NT2/D1 (cell line): ENCODE results near the gene RNASEH1.

ENCODE experiments used
- DNase-seq: peaks from one replicate; pipeline ENCODE4 v3.0.0-alpha.2; 2011; ENCODE audit warnings: low read depth, low spot score
- H3K27me3 ChIP-seq: 2 replicates; pipeline ENCODE4 v1.6.0; 2011; ENCODE audit warnings: mild to moderate bottlenecking; ENCODE audit not compliant: insufficient read length, insufficient read depth
- H3K36me3 ChIP-seq: 2 replicates; pipeline ENCODE4 v1.6.1; 2011; ENCODE audit warnings: mild to moderate bottlenecking, low read length, mixed read lengths; ENCODE audit not compliant: insufficient read depth, insufficient read length
- H3K4me1 ChIP-seq: 2 replicates; pipeline ENCODE4 v1.5.1; 2011; ENCODE audit not compliant: insufficient read depth, insufficient read length
- H3K4me3 ChIP-seq: 2 replicates; pipeline ENCODE4 v1.5.1; 2011; ENCODE audit warnings: low read depth; ENCODE audit not compliant: insufficient read length
- H3K9ac ChIP-seq: 2 replicates; pipeline ENCODE4 v1.6.0; 2011; ENCODE audit warnings: low read depth; ENCODE audit not compliant: insufficient read length
- H3K9me3 ChIP-seq: 2 replicates; pipeline ENCODE4 v1.5.1; 2011; ENCODE audit warnings: mild to moderate bottlenecking, low read length; ENCODE audit not compliant: insufficient read depth
- SUZ12 ChIP-seq: IDR thresholded peaks from 2 replicates; pipeline ENCODE4 v1.6.1; 2011; ENCODE audit not compliant: insufficient read length, insufficient read depth; ENCODE audit errors: extremely low read depth
- YY1 ChIP-seq: IDR thresholded peaks from 2 replicates; pipeline ENCODE4 v1.6.1; 2011; ENCODE audit not compliant: insufficient read length, insufficient read depth
- ZNF274 ChIP-seq: IDR thresholded peaks from 2 replicates; pipeline ENCODE4 v1.6.1; 2011; ENCODE audit warnings: mild to moderate bottlenecking, low read depth, low read length

Gene RNASEH1

GRCh38 chr2:3565117-3565516 is 7.0 kb upstream of the RNASEH1 start:
- Histone ChIP-seq H3K36me3 (peaks cover 27% of the 10 kb centered on the region), H3K4me1 (no peaks in the 10 kb centered on the region)

DNA sequence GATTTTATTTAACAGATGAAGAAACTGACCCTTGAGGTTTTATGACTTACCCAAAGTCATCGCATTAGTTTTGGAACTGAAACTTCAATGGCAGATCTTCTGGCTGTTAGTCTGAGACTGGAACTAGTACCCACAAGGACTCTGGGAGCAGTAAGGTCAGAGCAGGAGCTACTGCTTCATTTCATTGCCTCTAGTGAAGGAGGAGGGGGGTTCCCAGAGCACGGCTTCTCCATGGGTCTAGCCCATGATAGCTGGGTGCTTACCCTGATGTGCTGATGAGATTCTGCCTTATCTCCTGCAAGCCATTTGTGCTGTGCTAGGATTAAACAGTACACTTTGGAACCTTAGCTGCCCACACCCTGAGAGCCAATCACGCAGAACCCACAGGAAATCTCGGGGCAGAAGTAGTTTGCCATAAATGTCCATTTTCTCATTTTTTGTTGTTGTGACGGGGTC is 5.4 kb upstream of the RNASEH1 start:
- Histone ChIP-seq H3K4me1 (no peaks in the 10 kb centered on the region), H3K27me3 (no peaks in the 10 kb centered on the region), H3K36me3 (peaks cover 30% of the 10 kb centered on the region), H3K9ac (no peak overlapping the region), H3K4me3 (no peak overlapping the region), H3K9me3 (no peaks in the 10 kb centered on the region)
- TF ChIP-seq YY1 (no peak), ZNF274 (no peak), SUZ12 (no peak)
- no peak for DNase-seq

More at GRCh38 chr2:3565117-3565516, 7.0 kb upstream of the RNASEH1 start:
- TF ChIP-seq SUZ12 = no peak
- TF ChIP-seq ZNF274 = no peak
- no peak for TF ChIP-seq YY1
- Histone ChIP-seq H3K9me3 (no peaks in the 10 kb centered on the region), H3K9ac (no peak overlapping the region), H3K27me3 (no peaks in the 10 kb centered on the region), H3K4me3 (no peak overlapping the region)
- no peak for DNase-seq

DNA sequence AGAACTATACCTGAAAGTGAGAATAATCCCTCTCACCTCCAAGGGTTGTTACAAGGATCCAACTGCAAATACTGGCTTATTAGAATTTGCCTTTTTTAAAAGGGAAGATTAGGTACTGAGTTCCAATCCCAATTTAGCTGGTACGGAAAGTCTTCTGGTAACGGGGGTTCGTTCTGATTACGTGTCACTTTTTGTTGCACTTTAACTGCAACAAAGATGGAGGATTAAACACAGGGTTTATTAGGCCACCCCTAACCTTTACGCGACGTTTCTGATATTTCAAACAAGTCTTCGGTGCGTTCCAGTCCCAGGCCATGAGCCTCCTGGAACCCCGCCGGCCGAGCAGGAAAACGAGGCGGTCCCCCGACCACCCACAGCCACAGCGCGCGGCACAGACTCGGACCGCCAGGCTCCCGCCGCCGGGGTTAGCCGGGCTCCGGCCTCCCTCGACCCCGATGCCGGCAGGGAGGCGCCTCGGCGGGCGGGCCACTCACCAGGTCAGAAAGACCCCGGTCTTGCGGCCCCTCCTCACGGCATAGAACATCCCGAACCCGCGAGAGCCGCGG is 411 bp downstream of the RNASEH1 start:
- DNase-seq = no peak
- Histone ChIP-seq H3K27me3 (no peaks in the 10 kb centered on the region), H3K9ac (peak overlapping the region; percentile 95), H3K4me3 (peak overlapping the region; percentile 78), H3K9me3 (no peaks in the 10 kb centered on the region), H3K36me3 (peaks cover 59% of the 10 kb centered on the region), H3K4me1 (no peaks in the 10 kb centered on the region)
- TF ChIP-seq ZNF274 (no peak), SUZ12 (no peak), YY1 (no peak)

DNA sequence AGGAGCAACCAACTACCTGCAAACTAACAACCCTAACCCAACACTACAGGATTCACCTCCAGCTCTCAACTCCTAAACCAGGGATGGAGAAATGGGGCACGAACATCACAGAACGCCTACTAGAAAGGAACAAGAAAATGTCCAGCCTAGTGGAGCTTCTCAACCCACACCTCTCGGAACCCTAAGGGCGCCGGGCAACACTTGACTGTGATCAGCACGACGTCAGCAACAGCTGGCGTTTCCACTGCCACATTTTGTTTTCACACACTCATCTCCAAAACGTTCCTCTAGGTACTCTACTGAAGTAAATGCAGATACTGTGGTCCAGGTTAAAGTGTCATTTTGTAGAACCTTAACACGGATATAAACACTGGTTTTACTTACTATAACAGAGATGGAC is 4.2 kb downstream of the RNASEH1 start:
- DNase-seq = no peak
- Histone ChIP-seq H3K36me3 (peaks cover 71% of the 10 kb centered on the region), H3K9me3 (no peaks in the 10 kb centered on the region), H3K4me3 (no peak overlapping the region), H3K27me3 (no peaks in the 10 kb centered on the region), H3K9ac (no peak overlapping the region), H3K4me1 (no peaks in the 10 kb centered on the region)
- TF ChIP-seq YY1 = no peak
- no peak for TF ChIP-seq SUZ12
- TF ChIP-seq ZNF274 = no peak

- Histone ChIP-seq H3K4me1 (no peaks in the 10 kb centered on the region), H3K4me3 (no peak overlapping the region), H3K36me3 (peaks cover 85% of the 10 kb centered on the region), H3K27me3 (no peaks in the 10 kb centered on the region), H3K9ac (no peak overlapping the region), H3K9me3 (no peaks in the 10 kb centered on the region)
- DNase-seq = no peak
- TF ChIP-seq ZNF274 (no peak), SUZ12 (no peak)
Measured at GRCh38 chr2:3547915-3548314, 10.2 kb downstream of the RNASEH1 start.

DNA sequence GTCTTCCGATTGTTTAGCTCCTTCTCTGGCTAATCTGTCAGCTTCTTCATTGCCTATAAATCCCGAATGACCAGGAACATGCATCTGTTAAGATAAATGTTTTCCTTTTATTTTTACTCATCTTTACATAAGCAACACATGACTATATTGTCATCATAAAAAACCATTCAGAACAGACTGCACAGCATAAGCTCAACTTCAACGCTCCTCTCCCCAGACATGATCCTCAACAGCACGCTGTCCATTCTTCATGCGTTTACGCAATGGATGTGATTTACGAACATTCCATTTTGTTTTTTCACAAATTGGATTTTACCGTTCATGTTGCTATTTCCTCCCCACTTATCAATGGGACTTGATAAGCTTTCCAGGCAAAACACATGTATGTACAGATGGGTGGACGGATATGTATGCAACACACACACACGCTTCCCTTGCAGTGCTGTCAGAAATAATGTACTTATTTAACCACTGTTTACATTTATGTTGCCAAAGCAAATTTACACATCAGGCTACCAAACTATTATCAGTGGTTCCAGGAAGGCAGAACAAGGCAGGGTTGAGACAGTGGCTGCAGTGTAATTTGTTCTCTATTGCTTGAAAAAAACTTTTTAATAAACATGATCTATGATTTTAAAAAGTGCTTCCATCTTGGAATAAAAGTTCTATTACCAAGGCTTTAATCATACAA is 12.2 kb downstream of the RNASEH1 start:
- peaks cover 84% of the 10 kb centered on the region for H3K36me3 ChIP-seq
- no peaks in the 10 kb centered on the region for H3K9me3 ChIP-seq
- no peak overlapping the region for H3K4me3 ChIP-seq
- no peaks in the 10 kb centered on the region for H3K4me1 ChIP-seq
- H3K27me3 ChIP-seq = no peaks in the 10 kb centered on the region
- TF ChIP-seq YY1 (no peak), SUZ12 (no peak), ZNF274 (no peak)
- no peak for DNase-seq
- H3K9ac ChIP-seq = no peak overlapping the region

- no peak for TF ChIP-seq SUZ12
- no peak for TF ChIP-seq ZNF274
- TF ChIP-seq YY1 = no peak
- Histone ChIP-seq H3K4me3 (no peak overlapping the region), H3K9me3 (no peaks in the 10 kb centered on the region), H3K36me3 (peaks cover 78% of the 10 kb centered on the region), H3K27me3 (no peaks in the 10 kb centered on the region), H3K9ac (no peak overlapping the region), H3K4me1 (no peaks in the 10 kb centered on the region)
- DNase-seq = no peak
Measured at GRCh38 chr2:3543023-3543683, 15.0 kb downstream of the RNASEH1 start.

GRCh38 chr2:3542107-3542506 is 16.0 kb downstream of the RNASEH1 start:
- DNase-seq = no peak
- H3K4me3 ChIP-seq = no peak overlapping the region
- H3K27me3 ChIP-seq = no peaks in the 10 kb centered on the region
- H3K4me1 ChIP-seq = peaks cover under 1% of the 10 kb centered on the region
- H3K9me3 ChIP-seq = no peaks in the 10 kb centered on the region
- H3K36me3 ChIP-seq = peaks cover 71% of the 10 kb centered on the region
- TF ChIP-seq YY1 (no peak), ZNF274 (no peak)
- H3K9ac ChIP-seq = no peak overlapping the region
